Spleen (tissue), 7 donors: ENCODE data around the gene ST7.

Source experiments
- POLR2AphosphoS5 ChIP-seq, 3 donors: sonication (generic); formaldehyde crosslinking; IDR thresholded peaks; one replicate each; pipeline ENCODE4 v1.5.1; 2017; ENCODE audit warnings: antibody characterized with exemption in 3 of 3
- TF ChIP-seq, protein P1 (sequence below), 11 experiments: fragments of 200-600 bp in 7 of 11; fragments of 450-650 bp in 4 of 11; sonication (generic) in 4 of 11; IDR thresholded peaks in 8 of 11; conservative IDR thresholded peaks in 3 of 11; 1 replicate in 7 of 11; 2 replicates in 4 of 11; pipeline versions ENCODE4 v1.4.0 to v1.8.0; 2016 to 2021; ENCODE audit warnings: antibody characterized with exemption in 11 of 11, inconsistent platforms in 4 of 11, mild to moderate bottlenecking in 1 of 11
- donor health status: DM: no; HTN: no; CAD: no; lungs with moderate emphysema.
- donor health status: DM: no; HTN: no; CAD: no.
- donor health status: DM: no; HTN: no; CAD: no.

DNA sequence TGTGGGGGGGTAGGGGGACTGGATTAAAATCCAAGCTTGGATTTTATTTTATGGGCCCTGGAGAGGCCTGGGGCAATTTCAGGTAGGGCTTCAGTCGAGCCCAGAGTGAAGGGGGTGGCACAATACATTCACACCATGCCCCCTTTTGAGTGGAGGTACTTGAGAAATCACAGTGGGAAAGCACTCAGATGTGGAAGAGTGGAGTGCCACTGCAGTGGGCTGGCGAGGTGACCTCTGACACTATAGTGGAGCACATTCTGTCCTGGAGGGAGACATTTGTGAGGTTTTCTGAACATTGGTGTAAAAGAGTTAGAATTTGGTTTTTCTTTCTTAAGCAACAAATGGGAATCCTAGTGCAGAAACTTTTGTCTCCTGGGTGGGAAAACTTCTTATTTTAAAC is 226.4 kb downstream of the ST7 start:
- TF ChIP-seq, protein P1, sequence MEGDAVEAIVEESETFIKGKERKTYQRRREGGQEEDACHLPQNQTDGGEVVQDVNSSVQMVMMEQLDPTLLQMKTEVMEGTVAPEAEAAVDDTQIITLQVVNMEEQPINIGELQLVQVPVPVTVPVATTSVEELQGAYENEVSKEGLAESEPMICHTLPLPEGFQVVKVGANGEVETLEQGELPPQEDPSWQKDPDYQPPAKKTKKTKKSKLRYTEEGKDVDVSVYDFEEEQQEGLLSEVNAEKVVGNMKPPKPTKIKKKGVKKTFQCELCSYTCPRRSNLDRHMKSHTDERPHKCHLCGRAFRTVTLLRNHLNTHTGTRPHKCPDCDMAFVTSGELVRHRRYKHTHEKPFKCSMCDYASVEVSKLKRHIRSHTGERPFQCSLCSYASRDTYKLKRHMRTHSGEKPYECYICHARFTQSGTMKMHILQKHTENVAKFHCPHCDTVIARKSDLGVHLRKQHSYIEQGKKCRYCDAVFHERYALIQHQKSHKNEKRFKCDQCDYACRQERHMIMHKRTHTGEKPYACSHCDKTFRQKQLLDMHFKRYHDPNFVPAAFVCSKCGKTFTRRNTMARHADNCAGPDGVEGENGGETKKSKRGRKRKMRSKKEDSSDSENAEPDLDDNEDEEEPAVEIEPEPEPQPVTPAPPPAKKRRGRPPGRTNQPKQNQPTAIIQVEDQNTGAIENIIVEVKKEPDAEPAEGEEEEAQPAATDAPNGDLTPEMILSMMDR (IDR thresholded peaks at IDR 0.05 in 8 of 11, conservative IDR thresholded peaks at IDR 0.05 in 3 of 11): no peak
- TF ChIP-seq POLR2AphosphoS5 (IDR thresholded peaks at IDR 0.05): no peak
